ENCODE results near the gene TRA2B. TPM values are rescaled to one million over a fixed set of nuclear protein-coding genes. Genes with fewer than 3 reads are reported as not detected.

The TRA2B gene
- total RNA-seq, 2 donors from 2014 or later, result 137 to 267 TPM

DNA sequence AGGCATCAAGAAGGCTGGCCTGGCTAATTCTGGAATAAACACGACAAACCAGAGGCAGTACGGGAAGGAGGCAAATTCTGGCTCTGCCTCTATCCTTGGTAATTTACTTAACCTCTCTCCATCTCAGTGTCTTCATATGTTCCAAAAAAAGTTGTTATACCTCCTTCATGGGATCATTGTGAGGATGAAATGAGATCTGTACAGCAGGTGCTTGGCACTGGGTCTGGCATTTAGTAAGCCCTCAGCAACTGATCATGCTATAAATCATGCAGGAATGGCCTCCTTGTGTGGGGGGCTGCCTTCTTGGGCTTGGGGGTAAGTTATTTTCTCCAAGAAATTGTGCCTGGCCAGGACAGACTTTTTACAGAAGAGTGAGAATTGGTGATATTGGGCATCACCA lies 38.3 kb upstream of the TRA2B start:
- Histone ChIP-seq H3K4me1 (ENCODE audit: control insufficient read depth in 1 of 2, low read depth in 2 of 2) (peaks cover 4 to 16% of the 10 kb centered on the region in 2 donors), H3K4me3 (no peak overlapping the region), H3K27ac (no peak overlapping the region), H3K9me3 (no peaks in the 10 kb centered on the region), H3K36me3 (no peaks in the 10 kb centered on the region), H3K27me3 (replicated peaks; ENCODE audit: insufficient read depth) (no peaks in the 10 kb centered on the region)
- ATAC-seq (ENCODE audit: insufficient number of reproducible peaks, low FRiP score, low read depth) (no peak), DNase-seq (ENCODE audit: low spot score) (no peak)
- TF ChIP-seq, protein P1, sequence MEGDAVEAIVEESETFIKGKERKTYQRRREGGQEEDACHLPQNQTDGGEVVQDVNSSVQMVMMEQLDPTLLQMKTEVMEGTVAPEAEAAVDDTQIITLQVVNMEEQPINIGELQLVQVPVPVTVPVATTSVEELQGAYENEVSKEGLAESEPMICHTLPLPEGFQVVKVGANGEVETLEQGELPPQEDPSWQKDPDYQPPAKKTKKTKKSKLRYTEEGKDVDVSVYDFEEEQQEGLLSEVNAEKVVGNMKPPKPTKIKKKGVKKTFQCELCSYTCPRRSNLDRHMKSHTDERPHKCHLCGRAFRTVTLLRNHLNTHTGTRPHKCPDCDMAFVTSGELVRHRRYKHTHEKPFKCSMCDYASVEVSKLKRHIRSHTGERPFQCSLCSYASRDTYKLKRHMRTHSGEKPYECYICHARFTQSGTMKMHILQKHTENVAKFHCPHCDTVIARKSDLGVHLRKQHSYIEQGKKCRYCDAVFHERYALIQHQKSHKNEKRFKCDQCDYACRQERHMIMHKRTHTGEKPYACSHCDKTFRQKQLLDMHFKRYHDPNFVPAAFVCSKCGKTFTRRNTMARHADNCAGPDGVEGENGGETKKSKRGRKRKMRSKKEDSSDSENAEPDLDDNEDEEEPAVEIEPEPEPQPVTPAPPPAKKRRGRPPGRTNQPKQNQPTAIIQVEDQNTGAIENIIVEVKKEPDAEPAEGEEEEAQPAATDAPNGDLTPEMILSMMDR (IDR thresholded peaks at IDR 0.05), result no peak

DNA sequence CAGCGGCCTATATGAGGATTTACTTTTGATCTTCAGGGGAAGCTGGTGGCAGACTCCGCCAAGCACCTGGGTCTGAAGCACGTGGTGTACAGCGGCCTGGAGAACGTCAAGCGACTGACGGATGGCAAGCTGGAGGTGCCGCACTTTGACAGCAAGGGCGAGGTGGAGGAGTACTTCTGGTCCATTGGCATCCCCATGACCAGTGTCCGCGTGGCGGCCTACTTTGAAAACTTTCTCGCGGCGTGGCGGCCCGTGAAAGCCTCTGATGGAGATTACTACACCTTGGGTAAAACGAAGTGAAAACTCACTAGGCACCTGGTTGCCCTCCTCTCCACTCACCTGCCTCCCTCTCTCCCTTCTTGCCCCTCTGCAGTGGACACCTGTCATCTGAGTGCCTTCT lies 33.8 kb upstream of the TRA2B start:
- H3K27me3 ChIP-seq (replicated peaks; ENCODE audit: insufficient read depth), result no peaks in the 10 kb centered on the region
- no peak for ATAC-seq (ENCODE audit: insufficient number of reproducible peaks, low FRiP score, low read depth)
- no peak for DNase-seq (ENCODE audit: low spot score)
- H3K9me3 ChIP-seq, result no peaks in the 10 kb centered on the region
- no peak overlapping the region for H3K4me3 ChIP-seq
- H3K36me3 ChIP-seq, result no peaks in the 10 kb centered on the region
- H3K4me1 ChIP-seq (ENCODE audit: control insufficient read depth in 1 of 2, low read depth in 2 of 2), result no peaks in the 10 kb centered on the region
- TF ChIP-seq, protein P1 (IDR thresholded peaks at IDR 0.05), result no peak
- H3K27ac ChIP-seq, result no peak overlapping the region

- ATAC-seq (ENCODE audit: insufficient number of reproducible peaks, low FRiP score, low read depth) (no peak), DNase-seq (ENCODE audit: low spot score) (no peak)
- TF ChIP-seq, protein P1 (IDR thresholded peaks at IDR 0.05), result no peak
- H3K4me1 ChIP-seq (ENCODE audit: control insufficient read depth in 1 of 2, low read depth in 2 of 2), result no peaks in the 10 kb centered on the region
- H3K36me3 ChIP-seq, result no peaks in the 10 kb centered on the region
- H3K4me3 ChIP-seq, result no peak overlapping the region
- H3K9me3 ChIP-seq, result no peaks in the 10 kb centered on the region
- H3K27me3 ChIP-seq (replicated peaks; ENCODE audit: insufficient read depth), result no peaks in the 10 kb centered on the region
- H3K27ac ChIP-seq, result no peak overlapping the region
Observed at GRCh38 chr3:185968168-185968567, 30.4 kb upstream of the TRA2B start.

- ATAC-seq (ENCODE audit: insufficient number of reproducible peaks, low FRiP score, low read depth) (no peak), DNase-seq (ENCODE audit: low spot score) (no peak)
- Histone ChIP-seq H3K4me3 (no peak overlapping the region), H3K4me1 (ENCODE audit: control insufficient read depth in 1 of 2, low read depth in 2 of 2) (no peaks in the 10 kb centered on the region), H3K9me3 (no peaks in the 10 kb centered on the region), H3K27me3 (replicated peaks; ENCODE audit: insufficient read depth) (no peaks in the 10 kb centered on the region), H3K36me3 (no peaks in the 10 kb centered on the region), H3K27ac (no peak overlapping the region)
- TF ChIP-seq, protein P1 (IDR thresholded peaks at IDR 0.05), result no peak
Observed at GRCh38 chr3:185966655-185967054, 28.8 kb upstream of the TRA2B start.

DNA sequence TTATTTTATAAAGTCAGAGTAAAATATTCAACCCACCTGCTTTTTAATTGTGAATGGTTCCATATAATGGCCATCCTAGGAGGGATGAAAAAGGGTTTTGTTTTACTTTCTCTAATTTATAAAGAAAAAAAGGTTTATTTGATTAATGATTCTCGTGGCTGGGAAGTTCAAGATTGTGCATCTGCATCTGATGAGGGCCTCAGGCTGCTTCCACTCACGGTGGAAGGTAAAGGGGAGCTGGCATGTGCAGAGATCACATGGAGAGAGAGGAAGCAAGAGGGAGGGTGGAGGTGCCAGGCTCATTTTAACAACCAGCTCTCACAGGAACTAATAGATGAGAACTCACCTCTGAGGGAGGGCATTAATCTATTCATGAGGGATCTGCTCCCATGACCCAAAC lies 27.7 kb upstream of the TRA2B start:
- TF ChIP-seq, protein P1 (IDR thresholded peaks at IDR 0.05), result no peak
- DNase-seq (ENCODE audit: low spot score), result no peak

More for the DNA sequence above, 27.7 kb upstream of the TRA2B start:
- no peaks in the 10 kb centered on the region for H3K9me3 ChIP-seq
- H3K27me3 ChIP-seq (replicated peaks; ENCODE audit: insufficient read depth), result no peaks in the 10 kb centered on the region
- no peak overlapping the region for H3K4me3 ChIP-seq
- no peaks in the 10 kb centered on the region for H3K36me3 ChIP-seq
- H3K27ac ChIP-seq, result no peak overlapping the region
- no peaks in the 10 kb centered on the region for H3K4me1 ChIP-seq (ENCODE audit: control insufficient read depth in 1 of 2, low read depth in 2 of 2)
- no peak for ATAC-seq (ENCODE audit: insufficient number of reproducible peaks, low FRiP score, low read depth)
